A549 treated with Hydrocortisone at 1 μM for 4 hours (cell line): ENCODE data around the gene SDHD. TPM values are rescaled to one million over a fixed set of nuclear protein-coding genes. Genes with fewer than 3 reads are reported as not detected.

Experiments
- total RNA-seq: library from RNA; stranded (reverse); fragments of 200-300 nt; extraction: Qiagen RNA extraction; gene quantifications from 5 replicates; pipeline ENCODE4 v1.2.3, GENCODE V29; 2022

Gene SDHD
- total RNA-seq: 63.6 to 86.1 TPM (median 66.8 TPM) in 5 replicates

GRCh38 chr11:112086422-112087191, at the start of gene SDHD, which contains the start of gene TIMM8B:
Gene SDHD, plus strand, starts transcription at chr11:112086873. Its CDS starts 35 bp downstream, at chr11:112086908.
Gene TIMM8B, minus strand, starts transcription at chr11:112086756. Its CDS starts 33 bp downstream, at chr11:112086723.

GRCh38 chr11:112073941-112074811, 12.5 kb upstream of the SDHD start, which contains the start of the genes NKAPD1 and PIH1D2:
Gene NKAPD1, plus strand, starts transcription at chr11:112074299. Its CDS starts 1,276 bp downstream, at chr11:112075575.
Gene PIH1D2, minus strand, starts transcription at chr11:112074017. Its CDS starts 843 bp downstream, at chr11:112073174.

Other genes starting within 250 kb of the SDHD start
- gene ALG9, start 215.3 kb upstream of the SDHD start, total RNA-seq: 18.2 to 21.0 TPM (median 20.2 TPM) in 5 replicates
- 1.2 to 1.9 TPM (median 1.3 TPM) in 5 replicates for gene FDXACB1, start 207.7 kb upstream of the SDHD start, total RNA-seq
- gene CFAP68, start 207.3 kb upstream of the SDHD start, total RNA-seq: 23.6 to 34.6 TPM (median 32.5 TPM) in 5 replicates
- gene CRYAB, start 175.1 kb upstream of the SDHD start, total RNA-seq: 12.5 to 26.6 TPM (median 14.3 TPM) in 5 replicates
- not detected in 5 replicates for gene HSPB2, start 174.1 kb upstream of the SDHD start, total RNA-seq
- 0.09 to 0.25 TPM (median 0.14 TPM) in 3 of 5 replicates, not detected in the others for gene C11orf52, start 168.0 kb upstream of the SDHD start, total RNA-seq
- 5.5 to 10.7 TPM (median 8.5 TPM) in 5 replicates for gene DIXDC1, start 149.5 kb upstream of the SDHD start, total RNA-seq
- 23.6 to 37.0 TPM (median 27.7 TPM) in 5 replicates for gene DLAT, start 61.5 kb upstream of the SDHD start, total RNA-seq
- 0.62 to 1.0 TPM (median 0.73 TPM) in 5 replicates for gene PIH1D2, start 12.9 kb upstream of the SDHD start, total RNA-seq
- gene NKAPD1, start 12.6 kb upstream of the SDHD start, total RNA-seq: 12.7 to 18.1 TPM (median 15.1 TPM) in 5 replicates
- gene TIMM8B, start 117 bp upstream of the SDHD start, total RNA-seq: 54.9 to 78.1 TPM (median 69.2 TPM) in 5 replicates
- 93.4 to 103 TPM (median 96.1 TPM) in 5 replicates for gene IL18, start 77.2 kb downstream of the SDHD start, total RNA-seq
- not detected in 5 replicates for gene TEX12, start 80.5 kb downstream of the SDHD start, total RNA-seq
- 0.96 to 1.2 TPM (median 1.1 TPM) in 5 replicates for gene BCO2, start 88.6 kb downstream of the SDHD start, total RNA-seq
- gene PTS, start 139.6 kb downstream of the SDHD start, total RNA-seq: 27.9 to 31.1 TPM (median 28.4 TPM) in 5 replicates
- gene PLET1, start 174.0 kb downstream of the SDHD start, total RNA-seq: not detected in 5 replicates